ENCODE measurements around the gene HARS2.

DNA sequence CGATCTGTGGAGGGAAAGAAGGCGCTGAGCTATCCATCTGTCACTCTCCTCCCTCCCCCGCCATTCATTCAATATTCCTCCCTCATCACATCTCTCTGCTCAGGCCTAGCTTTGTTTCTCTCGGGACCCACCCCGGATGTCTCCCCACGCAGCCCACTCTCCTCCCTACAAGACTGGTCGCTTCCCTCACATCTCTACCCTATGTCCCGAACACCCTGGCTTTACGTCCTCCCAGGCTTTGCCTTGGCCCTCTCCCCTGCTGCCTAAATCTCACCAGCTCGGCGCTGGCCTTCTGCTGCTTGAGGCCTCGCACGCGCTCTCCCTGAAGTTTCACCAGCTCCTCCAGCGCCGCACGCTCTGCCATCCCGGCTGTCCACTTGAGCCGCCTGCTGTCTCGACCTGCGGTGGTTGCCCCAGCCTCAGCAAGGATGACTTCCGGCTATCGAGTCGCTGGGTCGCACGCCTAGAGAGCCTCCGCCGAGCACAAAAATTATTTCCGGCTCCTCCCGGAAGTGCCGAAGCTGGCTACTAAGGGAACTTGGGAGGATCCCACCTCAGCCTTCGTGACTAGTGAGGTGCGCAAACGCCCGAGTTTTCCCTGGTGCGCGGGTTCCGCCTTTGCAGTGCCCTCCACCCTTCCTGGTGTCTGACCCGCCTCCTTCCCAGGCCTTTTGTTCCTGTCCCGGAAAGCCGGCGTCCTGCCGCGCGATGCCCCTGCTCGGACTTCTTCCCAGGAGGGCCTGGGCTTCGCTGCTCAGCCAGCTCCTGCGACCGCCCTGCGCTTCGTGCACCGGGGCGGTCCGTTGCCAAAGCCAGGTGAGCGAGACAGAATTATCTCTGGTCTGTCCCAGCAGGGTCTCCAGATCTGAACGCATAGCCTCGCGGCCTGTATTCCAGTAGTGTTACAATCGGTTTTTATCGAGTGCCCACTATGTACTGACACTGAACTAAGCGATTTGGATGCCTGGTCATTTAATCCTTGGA, at the start of gene HARS2, which contains the start of gene HARS1:
- TF ChIP-seq, protein P1, sequence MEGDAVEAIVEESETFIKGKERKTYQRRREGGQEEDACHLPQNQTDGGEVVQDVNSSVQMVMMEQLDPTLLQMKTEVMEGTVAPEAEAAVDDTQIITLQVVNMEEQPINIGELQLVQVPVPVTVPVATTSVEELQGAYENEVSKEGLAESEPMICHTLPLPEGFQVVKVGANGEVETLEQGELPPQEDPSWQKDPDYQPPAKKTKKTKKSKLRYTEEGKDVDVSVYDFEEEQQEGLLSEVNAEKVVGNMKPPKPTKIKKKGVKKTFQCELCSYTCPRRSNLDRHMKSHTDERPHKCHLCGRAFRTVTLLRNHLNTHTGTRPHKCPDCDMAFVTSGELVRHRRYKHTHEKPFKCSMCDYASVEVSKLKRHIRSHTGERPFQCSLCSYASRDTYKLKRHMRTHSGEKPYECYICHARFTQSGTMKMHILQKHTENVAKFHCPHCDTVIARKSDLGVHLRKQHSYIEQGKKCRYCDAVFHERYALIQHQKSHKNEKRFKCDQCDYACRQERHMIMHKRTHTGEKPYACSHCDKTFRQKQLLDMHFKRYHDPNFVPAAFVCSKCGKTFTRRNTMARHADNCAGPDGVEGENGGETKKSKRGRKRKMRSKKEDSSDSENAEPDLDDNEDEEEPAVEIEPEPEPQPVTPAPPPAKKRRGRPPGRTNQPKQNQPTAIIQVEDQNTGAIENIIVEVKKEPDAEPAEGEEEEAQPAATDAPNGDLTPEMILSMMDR (IDR thresholded peaks at IDR 0.05 in 4 of 5, conservative IDR thresholded peaks at IDR 0.05 in 1 of 5): no peak
- TF ChIP-seq POLR2A (IDR thresholded peaks at IDR 0.05): peak; percentile 38 to 78
